Neural progenitor cell (in vitro differentiated cells): ENCODE results near the gene ITPK1.

ENCODE experiments used
- EZH2 ChIP-seq: fragments of 200-600 bp; sonication (generic); IDR thresholded peaks from 2 replicates; pipeline ENCODE4 v1.6.1; 2017; ENCODE audit warnings: antibody characterized with exemption, mild to moderate bottlenecking, moderate library complexity
- EZH2phosphoT487 ChIP-seq: fragments of 200-600 bp; sonication (generic); IDR thresholded peaks from 2 replicates; pipeline ENCODE4 v1.6.1; 2017; ENCODE audit warnings: antibody characterized with exemption
- TF ChIP-seq, protein P1 (sequence below): fragments of 200-600 bp; sonication (generic); IDR thresholded peaks from 2 replicates; pipeline ENCODE4 v1.5.1; 2017; ENCODE audit warnings: antibody characterized with exemption, mild to moderate bottlenecking

DNA sequence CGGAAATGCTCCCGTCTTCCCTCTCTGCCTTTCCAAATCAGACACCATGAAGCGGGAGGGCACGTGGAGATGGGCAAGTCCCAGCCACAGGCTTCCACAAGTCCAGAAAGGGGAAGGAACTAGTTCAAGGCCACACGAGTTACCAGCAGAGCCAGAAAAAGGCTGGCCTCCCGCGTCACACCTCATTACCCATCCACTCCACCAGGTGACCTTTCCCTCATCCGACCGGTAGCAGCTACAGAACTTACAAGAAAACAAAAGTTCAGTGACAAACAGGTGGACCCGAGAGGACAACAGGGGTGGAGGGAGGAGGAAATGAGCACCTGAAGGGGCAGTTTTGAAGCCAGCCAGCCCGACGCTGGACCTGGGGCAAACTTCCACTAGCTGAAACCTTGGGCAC is 145.9 kb downstream of the ITPK1 start:
- TF ChIP-seq, protein P1, sequence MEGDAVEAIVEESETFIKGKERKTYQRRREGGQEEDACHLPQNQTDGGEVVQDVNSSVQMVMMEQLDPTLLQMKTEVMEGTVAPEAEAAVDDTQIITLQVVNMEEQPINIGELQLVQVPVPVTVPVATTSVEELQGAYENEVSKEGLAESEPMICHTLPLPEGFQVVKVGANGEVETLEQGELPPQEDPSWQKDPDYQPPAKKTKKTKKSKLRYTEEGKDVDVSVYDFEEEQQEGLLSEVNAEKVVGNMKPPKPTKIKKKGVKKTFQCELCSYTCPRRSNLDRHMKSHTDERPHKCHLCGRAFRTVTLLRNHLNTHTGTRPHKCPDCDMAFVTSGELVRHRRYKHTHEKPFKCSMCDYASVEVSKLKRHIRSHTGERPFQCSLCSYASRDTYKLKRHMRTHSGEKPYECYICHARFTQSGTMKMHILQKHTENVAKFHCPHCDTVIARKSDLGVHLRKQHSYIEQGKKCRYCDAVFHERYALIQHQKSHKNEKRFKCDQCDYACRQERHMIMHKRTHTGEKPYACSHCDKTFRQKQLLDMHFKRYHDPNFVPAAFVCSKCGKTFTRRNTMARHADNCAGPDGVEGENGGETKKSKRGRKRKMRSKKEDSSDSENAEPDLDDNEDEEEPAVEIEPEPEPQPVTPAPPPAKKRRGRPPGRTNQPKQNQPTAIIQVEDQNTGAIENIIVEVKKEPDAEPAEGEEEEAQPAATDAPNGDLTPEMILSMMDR = no peak
- TF ChIP-seq EZH2phosphoT487 = no peak
- TF ChIP-seq EZH2 = no peak
